CD4-positive, alpha-beta T cell treated with Interleukin-21 for 1 hour (primary cell): Measurements from ENCODE around the gene SLC12A8.
"Not testable (repeated sequence)": the region's sequence is repeated elsewhere in the genome, so short reads cannot be mapped to it uniquely, and the experiment has no call there.

Experiments used
- DNase-seq: peaks from one replicate; pipeline ENCODE4 v3.0.0-alpha.2; 2020

The SLC12A8 gene

DNA sequence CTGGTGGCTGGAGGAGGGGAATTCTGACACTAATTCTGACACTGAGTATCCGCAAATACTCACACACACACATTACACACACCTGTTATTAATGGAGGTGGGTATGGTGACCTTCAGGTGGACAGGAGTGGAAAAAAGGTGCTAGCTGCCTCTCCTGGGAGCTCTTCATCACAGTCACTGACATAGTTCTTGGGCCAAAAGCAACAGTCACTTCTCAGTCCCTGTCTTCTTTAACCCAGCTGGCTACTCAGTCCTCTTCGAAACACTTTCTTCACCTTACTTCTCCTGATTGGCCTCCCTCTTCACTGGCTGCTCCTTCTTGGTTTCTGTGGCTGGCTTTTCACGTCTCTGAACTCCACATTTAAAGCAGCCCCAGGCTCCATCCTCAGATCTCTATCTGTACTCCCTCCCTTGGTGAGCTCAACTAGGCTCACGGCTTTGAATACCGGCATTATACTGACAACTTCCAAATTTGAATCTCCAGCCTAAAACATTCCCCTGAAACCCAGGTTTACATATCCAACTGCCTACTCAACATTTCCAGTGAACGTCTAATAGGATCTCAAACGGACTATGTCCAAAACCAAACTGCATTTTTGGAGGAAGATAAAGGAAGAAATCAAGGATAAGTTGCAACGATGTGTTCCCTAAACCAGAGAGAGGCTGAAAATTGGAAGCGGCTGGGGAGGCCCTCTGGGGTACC lies 103.6 kb downstream of the SLC12A8 start:
- DNase-seq: no peak

- no peak for DNase-seq
Measured at GRCh38 chr3:125107861-125108567, 104.5 kb downstream of the SLC12A8 start.

- DNase-seq: no peak
Measured at GRCh38 chr3:125107363-125107762, 105.2 kb downstream of the SLC12A8 start.

DNA sequence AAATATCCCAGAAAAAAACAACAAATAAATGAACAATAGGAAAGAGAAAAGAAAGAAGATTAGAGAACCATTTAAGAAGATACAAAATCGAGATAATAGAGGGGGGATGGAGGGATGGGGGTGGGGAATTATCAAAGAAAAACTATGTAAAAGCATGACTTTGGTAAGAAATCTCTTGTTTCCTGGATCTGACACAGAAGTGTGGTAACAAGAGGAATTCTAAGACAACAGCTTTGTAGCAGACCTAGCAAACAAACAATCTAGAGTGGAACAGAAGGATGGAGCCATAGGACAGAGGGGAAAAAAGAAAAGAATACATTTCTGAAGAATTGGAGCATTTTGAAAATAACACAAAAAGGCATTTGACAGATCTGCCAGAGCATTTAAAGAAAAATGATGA lies 107.4 kb downstream of the SLC12A8 start:
- no peak for DNase-seq

GRCh38 chr3:125104639-125105038 lies 107.9 kb downstream of the SLC12A8 start:
- DNase-seq: no peak

- no peak for DNase-seq
Measured at GRCh38 chr3:125103406-125103805, 109.1 kb downstream of the SLC12A8 start.

GRCh38 chr3:125102470-125102869 lies 110.1 kb downstream of the SLC12A8 start:
- no peak for DNase-seq

GRCh38 chr3:125098611-125099291 lies 113.8 kb downstream of the SLC12A8 start:
- no peak for DNase-seq

DNA sequence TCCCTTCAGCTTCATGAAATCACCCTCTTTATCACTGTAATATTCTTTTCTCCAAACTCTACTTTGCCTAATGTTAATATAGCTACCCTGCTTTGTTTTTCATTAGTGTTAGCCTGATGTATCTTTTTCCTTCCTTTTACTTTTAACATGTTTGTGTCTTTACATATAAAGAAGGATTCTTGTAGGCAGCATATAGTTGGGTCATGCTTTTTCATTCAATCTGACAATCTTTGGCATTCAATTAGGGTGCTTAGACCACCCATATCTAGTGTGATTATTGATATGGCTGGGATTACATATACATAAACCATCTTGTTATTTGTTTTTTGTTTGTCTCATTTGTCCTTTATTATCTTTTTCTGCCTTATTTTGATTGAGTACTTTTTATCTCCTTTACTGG lies 121.9 kb downstream of the SLC12A8 start:
- DNase-seq: no peak

DNA sequence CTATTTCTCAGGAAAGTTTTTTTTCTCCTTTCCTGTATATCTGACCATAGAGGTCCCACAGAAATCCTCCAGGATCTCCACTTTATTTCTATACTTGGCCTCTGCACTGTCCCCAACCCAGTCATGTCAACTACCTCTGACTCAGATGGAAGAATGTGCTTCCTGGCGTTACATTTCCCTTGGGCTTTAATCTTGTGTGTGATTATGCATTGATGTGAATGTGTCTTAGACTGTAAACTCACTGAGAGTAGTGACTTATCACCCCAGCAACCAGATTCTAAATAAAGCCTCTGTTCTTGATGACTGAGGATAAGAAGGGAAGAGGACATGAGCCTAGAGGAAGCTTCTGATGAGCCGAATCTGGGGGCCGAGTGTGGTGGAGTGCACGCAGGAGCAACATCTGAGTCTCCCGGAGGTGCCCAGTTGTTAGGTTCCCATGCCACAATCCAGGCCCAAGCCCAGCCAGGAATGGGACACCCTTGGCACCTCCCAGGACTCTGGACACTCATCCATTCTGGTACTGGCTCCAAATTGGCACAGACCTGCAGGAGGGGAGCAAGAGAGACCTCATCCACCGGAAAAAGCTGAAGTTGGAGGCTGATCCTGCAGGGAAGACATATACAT lies 124.7 kb downstream of the SLC12A8 start:
- DNase-seq: no peak

- DNase-seq: no peak
Measured at GRCh38 chr3:125085166-125085565, 127.4 kb downstream of the SLC12A8 start.

GRCh38 chr3:125083776-125084175 lies 128.8 kb downstream of the SLC12A8 start:
- no peak for DNase-seq

DNA sequence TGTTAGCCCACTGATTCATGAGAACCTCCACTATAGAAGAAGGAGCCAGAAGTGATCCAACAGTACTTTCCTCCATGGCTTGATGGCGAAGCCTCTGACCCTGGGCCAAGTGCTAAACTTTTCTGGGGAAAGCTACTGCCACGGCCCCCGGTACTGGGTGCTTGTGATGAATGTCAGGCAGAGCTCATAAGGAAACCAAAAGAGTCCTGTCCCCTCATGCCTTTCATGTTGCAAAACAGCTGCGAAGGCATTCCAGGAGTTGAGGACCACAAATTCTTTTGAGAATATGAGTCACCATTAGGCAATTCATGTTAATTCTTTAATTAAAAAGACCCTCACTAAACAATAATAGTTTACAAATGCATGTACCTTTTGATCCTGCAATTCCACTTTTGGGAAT lies 130.2 kb downstream of the SLC12A8 start:
- DNase-seq: not testable (repeated sequence)

DNA sequence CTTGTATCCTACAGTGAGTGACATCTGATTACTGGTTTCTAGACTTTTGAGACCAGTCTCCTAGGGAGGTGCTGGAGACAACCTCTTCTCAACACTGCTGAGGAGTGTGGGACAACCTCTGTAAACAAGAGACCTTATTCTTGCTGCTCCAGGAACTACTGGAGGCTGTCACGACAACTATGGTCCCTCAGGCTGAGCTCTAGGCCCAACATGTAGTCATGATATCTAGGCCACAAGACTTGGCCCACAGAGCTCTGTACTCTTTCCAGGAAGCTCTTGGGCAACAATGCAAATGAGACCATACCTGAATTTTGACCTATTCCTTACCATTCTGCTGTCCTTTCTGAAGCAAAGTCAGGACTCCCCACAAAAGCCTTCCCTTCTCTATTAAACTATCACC lies 132.5 kb downstream of the SLC12A8 start:
- DNase-seq: no peak

- no peak for DNase-seq
Measured at GRCh38 chr3:125079675-125080045, 132.9 kb downstream of the SLC12A8 start.

- no peak for DNase-seq
Measured at GRCh38 chr3:125078951-125079674, 133.4 kb downstream of the SLC12A8 start.

DNA sequence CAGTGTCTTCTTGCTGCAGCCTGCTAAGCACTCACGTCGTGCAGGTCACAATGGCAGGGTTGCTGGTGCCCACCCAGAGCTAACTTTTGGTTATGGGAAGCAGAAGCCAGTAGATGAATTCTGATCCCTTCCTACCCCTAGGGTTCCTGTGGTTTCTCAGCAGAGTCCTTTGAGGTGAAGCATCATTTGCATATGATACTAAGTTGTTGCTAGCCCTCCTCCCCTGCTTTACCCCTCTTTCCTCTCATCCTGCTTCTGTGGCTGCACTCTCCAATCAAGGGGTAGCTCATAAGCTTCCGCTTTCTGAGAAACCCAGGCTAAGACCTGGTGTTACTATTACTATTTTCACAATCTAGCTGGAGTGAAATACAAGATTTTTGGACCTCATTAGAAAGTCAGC lies 134.7 kb downstream of the SLC12A8 start:
- no peak for DNase-seq

GRCh38 chr3:125076464-125076863 lies 136.1 kb downstream of the SLC12A8 start:
- DNase-seq: no peak

- DNase-seq: no peak
Measured at GRCh38 chr3:125075738-125076137, 136.8 kb downstream of the SLC12A8 start.

- DNase-seq: no peak
Measured at GRCh38 chr3:125073390-125073905, 139.1 kb downstream of the SLC12A8 start.

GRCh38 chr3:125072749-125073389 lies 139.7 kb downstream of the SLC12A8 start:
- no peak for DNase-seq

- DNase-seq: no peak
Measured at GRCh38 chr3:125072301-125072700, 140.2 kb downstream of the SLC12A8 start.
